HG03196 (cell line): ENCODE data around the gene ENTHD1.
"Not testable (repeated sequence)": the region's sequence is repeated elsewhere in the genome, so short reads cannot be mapped to it uniquely, and the experiment has no call there.

Experiments
- ATAC-seq: cut with Tn5 transposase; IDR thresholded peaks from one replicate; pipeline ENCODE4 v1.9.1; 2021; ENCODE audit not compliant: unreplicated experiment

The ENTHD1 gene

DNA sequence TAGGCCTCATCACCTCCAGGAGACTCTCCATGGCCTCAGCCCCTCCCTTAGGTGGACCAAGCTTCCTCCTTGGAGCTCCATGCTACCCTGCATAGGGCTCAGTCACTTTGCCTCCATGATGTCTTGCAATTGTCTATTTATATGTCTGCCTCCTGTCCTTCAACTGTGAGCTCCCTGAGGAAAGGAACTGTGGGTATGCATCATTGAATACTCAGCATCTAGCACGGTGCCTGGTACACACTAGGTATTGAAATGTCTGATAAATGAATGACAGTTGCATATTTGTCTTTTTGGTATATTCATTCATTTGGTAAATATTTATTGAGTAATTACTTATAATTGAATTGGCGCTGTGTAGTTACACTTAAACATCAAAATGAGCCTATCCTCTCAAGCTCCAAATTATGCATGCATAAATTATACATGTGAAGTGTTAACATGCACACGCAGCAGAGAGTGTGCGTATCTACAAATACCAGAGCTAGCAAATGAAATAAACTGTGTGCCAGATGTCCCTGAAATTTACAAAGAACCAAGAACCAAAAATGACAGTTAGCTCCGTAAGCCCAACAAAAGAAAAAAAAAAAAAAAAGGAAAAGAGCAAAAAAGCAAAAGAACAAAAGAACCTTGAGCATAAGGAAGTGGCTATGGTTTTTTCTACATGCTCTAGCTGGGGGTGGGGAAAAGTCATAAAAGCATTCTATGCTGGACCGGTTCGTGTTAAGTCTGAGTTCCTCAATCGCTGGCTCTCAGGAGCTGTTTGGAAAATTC is 32.5 kb upstream of the ENTHD1 start:
- ATAC-seq, result no peak

DNA sequence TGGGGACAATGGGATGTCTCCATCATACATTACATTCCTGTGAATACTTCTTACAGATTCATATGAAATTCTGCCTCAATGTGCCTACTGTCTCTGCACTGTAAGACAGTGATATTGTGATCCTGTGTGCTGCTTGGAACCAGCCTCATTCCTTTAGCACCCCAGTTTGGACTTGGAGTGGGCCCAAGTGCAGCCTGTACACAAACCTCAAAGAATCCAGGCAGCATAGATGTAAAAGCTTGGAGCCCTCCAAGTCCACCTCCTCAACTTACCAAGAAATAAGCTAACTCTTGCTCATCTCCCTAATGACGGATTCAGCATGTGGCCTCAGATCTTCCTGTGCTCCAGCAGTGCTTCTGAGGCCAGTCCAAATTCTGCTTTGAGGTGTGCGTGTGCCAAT is 31.7 kb upstream of the ENTHD1 start:
- no peak for ATAC-seq

DNA sequence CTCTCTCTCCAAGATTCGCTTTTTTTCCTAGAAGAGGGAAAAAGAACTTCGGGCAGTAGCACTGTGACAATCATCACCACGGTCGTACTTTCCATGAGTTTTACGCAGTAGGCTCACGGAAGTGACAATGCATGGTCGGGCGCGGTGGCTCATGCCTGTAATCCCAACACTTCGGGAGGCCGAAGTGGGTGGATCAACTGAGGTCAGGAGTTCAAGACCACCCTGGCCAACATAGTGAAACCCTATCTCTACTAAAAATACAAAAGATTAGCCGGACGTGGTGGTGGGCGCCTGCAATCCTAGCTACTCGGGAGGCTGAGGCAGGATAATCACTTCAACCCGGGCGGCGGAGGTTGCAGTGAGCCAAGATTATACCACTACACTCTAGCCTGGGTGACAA is 30.7 kb upstream of the ENTHD1 start:
- ATAC-seq, result no peak

DNA sequence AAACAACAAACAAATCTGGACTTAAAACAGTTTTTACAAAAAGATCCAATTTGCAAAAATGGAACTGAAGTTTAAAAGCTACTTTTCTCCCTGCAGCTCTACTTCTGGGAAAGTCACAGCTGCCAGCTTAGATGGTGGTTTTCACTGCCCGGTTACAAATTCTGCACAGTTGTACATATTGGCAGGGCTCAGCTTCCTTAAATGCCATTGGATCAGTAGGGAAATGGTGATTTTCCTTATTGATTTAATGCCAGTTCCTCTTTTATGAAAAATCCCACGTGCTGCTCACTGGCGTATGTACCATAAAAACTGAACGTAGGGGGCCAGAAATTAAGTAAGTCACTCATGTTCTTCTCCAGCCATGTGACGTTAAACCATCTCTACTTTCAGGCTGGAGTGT is 30.1 kb upstream of the ENTHD1 start:
- no peak for ATAC-seq

DNA sequence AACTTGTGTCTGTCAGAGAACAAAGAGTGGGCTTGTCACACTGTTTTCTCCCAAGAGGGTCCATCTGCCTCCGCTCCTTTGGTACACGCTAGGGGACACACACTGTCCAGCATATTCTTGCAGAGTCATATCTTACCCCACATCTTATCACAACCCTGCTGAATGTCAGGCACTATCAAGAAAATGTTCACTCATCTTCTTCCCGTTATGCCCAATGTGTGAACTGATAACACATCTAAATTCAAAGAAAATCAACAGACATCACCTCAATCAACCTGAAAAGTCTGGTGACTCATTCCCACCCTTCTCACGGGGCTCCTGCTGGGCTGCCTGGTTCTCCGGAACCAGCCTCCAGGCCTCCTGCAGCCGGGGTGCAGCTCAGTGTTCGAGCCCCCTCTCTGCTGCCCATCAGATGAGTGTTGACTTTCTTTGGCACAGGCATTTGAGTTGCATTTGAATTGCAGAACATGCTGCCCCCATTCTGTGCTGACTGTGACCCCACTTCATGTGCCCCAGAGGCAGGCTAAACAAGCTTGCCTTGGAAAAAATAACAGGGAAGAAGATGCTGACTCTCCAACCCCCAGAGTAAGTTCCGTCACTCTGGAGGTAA is 26.7 kb upstream of the ENTHD1 start:
- no peak for ATAC-seq

DNA sequence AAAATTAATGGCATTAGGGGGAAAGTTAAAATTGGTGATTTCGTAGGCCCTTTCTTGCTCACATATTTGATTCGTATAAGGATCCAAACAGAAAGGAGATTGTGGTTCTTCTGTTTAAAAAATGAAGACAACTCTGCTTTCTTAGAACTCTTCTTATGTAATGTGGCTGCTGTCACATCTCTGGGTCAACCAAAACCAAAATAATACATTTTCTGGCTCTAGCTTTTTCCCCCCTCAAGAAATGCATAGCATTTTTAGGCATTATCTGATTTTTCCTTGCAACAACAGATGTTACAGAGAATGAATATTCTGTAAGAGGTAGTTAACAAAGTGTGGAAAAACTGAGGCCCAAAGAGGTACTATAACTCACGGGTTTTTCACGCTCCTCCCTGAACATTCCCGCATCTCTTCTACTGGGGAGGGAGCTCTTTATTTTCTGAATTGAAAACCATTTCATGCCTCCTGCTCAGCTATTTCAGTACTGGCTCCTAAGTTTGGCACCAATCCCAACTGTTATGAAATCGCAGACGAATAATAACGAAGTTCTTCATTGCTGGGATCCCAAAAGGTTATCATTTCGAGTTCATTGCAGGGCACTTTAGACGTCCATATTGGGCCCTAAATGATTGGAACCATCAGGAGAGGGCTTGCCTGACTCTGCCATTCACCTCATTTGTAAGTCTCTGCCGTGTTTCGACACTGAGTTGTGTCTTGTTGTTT is 24.4 kb upstream of the ENTHD1 start:
- no peak for ATAC-seq

DNA sequence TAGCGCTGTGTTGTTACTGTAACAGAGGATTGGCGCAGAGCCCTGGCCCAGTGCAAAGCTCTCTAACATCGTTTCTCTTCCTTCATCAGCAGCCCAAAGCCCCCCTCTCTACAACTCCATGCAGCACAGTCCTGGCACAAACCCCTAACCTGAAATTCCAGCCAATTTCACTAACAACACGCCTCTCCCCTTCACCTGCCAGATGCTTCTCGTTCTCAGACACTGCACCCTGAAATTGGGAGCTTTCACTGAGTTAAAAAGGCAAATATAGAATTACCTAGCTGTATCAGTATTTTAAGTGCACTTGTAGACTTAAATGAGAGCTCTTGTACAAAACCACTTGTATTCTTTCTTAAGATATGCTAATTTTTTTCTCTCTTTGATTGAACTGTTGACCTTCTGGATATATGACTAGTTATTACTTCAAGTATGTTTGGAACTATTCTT is 23.7 kb upstream of the ENTHD1 start:
- ATAC-seq, result no peak

DNA sequence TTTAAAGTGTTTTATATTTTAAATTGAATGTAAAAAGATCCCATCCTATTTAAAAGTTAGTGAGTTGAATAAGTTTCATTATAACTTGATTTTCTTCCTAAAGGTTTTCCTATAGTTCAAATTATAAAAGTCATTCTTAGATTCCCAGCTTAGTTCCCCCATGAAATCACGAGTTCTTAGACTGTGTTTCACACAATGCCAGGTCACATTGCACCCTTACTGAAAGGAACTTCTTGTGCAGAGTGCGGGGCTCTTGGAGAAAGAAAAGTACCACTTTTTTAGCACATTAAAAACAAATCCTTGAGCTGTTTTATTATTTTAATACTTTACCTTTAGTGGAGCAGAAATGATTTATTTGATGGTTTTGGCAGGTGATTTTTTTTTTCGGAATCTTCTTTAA is 22.9 kb upstream of the ENTHD1 start:
- no peak for ATAC-seq

DNA sequence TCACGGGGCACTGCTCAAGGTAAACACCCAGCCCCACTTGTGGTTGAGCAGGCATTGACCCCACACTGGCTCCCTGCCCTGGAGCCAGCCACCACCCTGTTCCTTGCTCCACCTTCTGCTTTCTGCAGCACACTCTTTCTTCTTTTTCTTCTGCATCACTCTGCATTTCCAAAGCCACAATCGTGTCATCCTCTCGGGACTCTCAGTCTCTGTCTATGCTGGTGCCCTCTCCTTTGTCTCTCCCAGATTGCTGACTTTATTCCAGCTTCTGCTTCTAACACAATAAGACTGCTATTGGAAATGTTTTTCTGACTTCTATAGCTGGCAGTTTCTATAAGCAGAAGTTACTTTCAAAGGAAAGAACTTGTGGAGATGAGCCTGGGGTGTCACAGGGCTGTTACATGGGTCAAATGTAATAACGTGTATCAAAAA is 21.8 kb upstream of the ENTHD1 start:
- no peak for ATAC-seq

DNA sequence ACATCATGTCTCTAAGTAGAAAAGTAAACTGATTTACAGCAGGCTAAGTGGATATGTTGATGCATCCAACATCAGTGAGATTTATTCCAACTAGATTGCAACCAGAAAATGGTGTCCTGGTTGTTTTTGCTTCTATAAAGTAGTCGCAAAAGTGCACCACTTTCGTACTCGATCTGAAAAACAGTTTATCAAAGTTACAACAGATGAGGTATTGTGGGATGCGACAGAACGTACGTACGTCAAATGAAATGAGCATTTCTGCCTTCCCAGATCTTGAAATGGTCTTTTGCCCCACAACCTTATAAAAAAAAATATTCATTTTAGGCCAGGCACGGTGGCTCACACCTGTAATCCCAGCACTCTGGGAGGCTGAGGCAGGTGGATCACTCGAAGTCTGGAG is 21.0 kb upstream of the ENTHD1 start:
- no peak for ATAC-seq

DNA sequence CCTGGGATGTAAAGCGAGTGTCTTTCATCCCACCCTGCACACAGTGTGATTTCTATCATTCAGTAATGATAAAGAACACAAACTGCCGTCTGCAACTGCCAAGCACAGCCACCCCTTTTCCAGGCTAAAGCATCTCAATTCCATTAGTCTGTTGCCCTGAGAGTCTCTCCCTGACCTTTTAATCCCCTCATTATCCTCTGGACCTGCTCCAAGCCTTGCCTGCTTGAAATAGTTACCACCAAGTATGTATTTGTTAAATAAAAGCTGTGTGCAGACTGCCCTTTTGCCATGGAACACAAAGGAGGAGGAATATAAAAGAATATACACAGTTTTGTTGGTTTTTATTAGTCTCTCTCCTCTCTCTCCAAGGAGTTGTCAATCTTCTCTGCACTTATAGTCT is 20.3 kb upstream of the ENTHD1 start:
- no peak for ATAC-seq

DNA sequence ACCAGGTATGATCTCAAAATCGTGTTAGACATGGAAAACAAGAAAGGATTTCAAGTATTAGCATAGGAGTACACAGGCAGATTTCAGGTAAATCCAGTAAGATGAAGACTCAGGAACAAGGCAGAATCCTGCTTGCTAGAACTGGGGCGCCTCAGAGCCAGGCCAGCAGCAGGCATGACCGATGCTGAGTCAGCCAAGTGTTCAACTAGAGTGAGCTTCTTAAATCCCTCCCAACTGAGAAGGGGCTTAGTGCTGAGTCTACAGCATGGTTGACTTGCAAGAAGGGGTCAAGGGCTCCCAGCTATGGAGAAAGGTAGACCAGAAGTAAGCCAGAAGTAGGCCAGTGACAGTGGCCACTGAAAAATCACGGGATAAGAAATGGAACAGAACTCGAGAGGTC is 19.8 kb upstream of the ENTHD1 start:
- ATAC-seq, result no peak

DNA sequence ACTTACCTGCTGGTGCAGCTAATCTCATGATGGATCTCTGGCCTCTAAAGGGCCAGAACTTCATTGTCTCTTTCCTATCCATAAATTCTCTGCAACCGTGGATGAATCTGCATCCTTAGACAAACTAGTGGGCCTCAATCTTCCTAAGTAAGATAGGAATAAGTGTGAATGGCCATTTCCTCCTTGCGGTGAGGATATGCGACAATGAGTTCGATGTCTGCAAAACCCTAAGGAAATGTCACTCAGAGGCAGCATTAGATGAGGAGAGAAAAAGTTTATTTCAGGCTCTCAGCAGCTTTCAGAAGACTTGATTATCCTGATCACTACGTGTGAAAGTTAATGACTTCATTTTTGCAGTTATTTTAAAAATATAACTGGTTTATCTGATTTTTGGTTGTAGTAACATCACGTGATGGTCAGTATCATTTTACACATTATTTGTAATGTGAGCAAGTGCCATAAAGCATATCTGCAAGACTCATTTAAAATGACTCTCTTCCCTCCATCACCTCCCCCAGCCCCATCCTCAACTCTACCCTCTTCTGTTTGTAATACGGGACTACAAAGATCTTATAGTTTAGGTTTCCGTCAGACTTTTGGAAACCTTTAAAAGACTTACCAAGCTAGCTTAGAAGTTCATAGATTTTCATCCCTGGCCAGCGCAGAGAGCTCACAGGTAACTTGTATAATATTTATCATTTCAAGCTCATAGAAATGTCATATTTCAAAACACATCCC is 17.5 kb upstream of the ENTHD1 start:
- no peak for ATAC-seq

DNA sequence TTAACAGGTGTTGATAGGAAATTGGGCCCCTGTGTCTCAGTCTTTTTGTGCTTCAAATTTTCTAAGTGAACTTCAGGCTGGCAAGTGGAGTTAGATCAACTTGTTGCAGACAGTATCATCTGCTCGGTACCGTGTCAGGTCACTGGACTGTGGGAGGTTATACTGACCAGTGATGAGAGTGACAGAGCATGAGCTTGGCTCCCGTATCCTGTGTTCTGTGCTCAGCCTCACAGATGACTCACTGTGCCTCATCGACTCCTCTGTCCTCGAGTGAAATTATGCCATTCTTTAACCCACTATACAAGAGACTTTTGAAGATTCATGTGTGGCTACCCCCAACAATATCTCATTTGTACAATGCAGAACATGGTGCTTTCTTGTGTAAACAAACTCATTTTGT is 15.2 kb upstream of the ENTHD1 start:
- ATAC-seq, result no peak

DNA sequence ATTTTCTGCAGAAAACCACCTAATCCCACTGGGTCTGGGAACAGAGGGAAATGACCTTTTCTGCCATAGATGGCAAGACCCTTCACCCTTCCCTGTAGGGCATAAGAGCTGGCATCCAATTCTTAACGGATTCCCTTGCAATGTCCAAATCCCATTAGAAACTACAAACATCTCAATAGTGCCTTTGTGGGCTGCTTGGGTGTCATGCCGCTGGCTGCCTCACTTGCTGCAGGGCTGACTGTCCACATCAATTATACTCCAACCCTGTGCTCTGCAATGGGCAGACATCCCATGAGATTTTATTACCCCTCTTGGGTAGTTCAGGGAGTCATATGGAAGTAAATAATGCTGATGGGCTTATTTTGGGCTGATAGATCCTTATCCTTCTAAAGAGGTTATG is 14.6 kb upstream of the ENTHD1 start:
- ATAC-seq, result no peak

DNA sequence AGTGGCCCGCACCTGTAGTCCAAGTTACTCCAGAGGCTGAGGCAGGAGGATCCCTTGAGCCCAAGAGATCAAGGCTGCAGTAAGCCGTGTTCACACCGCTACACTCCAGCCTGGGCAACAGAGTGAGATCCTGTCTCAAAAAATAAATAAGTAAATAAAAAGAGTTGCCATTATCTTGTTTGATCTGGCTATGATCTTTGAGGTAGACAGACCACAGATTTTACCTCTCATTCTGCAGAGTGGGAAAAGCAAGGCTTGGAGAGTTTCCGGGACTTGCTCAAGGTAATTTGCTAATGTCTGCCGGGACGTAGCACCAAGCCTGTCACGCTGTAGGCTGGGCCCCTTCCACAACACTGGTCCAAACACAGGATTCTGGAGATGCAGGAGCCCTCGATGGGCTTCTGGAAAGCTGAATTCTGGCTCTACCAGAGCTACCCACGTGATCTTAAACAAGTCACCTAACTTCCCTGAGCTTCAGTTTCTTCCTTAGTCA is 14.1 kb upstream of the ENTHD1 start:
- ATAC-seq, result no peak

DNA sequence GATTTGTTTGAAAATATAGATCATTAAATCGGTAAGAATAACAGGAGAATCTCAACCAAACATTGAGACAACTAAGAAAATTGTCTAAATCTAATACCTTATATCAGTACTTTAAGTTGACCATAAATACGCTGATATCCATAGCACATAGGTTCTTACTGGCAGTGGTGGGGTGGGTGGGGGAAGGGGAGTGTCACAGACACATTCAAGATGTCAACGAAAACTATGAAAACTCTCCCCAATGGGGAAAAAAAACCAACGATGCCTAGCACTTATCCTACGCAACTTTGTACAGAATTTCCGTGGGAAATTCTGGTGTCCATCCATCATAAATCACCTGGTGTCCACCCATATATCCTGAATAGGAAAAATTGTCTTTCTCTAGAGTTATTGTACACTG is 13.5 kb upstream of the ENTHD1 start:
- ATAC-seq, result no peak

DNA sequence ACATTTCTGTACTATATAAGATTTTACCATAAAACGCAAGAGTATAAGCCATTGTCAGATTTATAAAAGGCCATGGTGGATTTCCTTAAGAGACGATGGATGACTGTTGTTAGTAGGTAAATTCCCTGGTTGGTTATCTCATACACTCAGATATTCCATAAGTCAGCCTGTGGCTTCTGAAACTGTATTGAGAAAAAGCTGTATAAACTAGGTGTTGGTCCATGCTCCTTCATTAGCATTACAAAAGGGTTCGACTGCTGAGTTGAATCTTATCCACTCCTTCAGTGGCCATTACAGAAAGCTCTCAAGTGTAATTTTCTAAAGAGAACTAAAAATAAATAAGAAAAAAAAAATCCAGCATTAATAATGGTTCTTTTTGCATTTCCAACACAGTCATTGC is 12.6 kb upstream of the ENTHD1 start:
- ATAC-seq, result no peak

DNA sequence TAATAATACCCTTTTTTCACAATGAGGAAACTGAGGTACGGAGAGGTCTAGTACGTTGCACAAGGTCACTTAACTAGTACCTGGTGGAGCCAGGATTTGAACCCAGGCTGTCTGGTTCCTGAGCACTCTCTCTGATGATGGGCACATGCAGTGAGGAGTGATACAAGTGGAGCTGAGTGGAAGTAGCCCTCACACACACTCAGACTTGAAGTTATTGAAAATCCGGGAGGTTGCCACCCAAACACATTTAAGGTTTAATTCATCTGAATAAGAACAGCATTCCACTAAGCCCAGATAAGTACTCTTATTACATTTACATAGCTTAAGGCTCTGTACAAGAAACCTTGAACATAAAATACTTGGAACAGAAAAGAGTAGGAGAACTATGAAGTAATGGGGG is 12.1 kb upstream of the ENTHD1 start:
- ATAC-seq, result no peak

DNA sequence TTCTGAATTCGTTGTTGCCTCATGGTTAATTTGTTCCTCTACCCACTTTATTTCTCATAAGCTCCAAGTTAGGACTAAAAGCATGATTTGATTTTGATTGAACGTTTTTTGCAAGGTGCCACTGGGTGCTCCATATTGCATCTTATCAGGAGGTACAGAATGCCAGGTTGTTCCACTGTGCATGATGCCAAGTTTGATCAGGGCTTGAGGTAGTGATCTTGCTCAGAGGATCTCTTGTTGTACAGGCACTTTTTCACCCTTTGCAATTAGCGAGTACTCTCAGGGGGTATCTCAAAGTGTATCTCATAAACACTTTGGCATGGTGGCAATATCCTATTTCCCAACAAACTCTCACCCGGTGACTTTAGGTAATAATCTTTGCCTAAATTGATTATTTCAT is 11.3 kb upstream of the ENTHD1 start:
- no peak for ATAC-seq

DNA sequence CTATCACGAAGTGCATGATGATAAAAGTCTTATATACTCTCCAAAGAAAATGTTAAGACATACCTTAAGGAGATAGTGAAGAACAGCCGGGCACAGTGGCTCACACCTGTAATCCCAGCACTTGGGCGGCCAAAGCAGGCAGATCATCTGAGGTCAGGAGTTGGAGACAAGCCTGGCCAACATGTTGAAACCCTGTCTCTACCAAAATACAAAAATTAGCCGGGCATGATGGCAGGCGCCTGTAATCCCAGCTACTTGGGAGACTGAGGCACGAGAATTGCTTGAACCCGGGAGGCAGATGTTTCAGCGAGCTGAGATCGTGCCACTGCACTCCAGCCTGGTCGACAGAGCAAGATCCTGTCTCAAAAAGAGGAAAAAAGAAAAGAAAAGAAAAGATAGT is 10.5 kb upstream of the ENTHD1 start:
- not testable (repeated sequence) for ATAC-seq
